GM18507 (cell line): ENCODE measurements around the gene WDR83.
"Not testable (repeated sequence)": the region's sequence is repeated elsewhere in the genome, so short reads cannot be mapped to it uniquely, and the experiment has no call there.

Source experiments
- DNase-seq: peaks from one replicate; pipeline ENCODE4 v3.0.0; 2011; ENCODE audit warnings: low read depth; ENCODE audit not compliant: insufficient read length; ENCODE audit errors: extremely low spot score
- FAIRE-seq: peaks from 2 replicates; lab custom pipeline; 2011; peaks lifted over from hg19 to GRCh38; lab: Jason Lieb, UNC

The WDR83 gene

DNA sequence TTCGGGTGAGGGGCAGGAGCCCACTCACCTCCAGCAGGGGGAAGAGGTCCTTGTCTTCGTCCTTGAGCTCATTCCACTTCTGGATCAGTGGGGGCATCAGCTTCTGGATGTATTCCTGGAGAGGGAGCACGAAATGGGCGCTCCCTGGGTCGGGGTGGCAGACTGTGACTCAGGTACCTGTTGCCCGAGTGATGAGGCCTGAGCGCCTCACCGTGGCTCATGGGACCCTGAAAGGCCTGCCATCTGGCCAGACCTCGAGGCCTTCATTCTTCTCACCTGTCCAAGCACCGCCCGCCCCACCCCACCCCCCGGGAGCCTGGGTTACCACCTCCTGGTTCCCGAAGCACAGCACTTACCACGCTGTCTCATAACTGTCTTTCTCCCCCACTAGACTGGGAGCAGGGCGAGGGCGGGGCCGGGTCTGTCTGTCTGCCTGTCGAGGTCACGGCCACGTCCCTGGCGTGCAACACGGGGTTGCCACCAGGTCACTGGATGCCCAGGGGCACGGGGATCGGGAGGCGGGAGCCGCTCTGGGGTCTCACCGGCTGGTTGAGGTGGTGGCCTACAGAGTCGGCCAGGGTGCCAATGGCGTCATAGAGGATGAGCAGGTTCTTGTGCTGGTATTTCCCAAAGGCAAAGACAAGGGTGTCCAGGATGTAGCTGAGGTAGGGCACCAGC lies 39.2 kb downstream of the WDR83 start:
- DNase-seq (no peak), FAIRE-seq (no peak)

GRCh38 chr19:12706332-12706718 lies 39.7 kb downstream of the WDR83 start:
- DNase-seq (no peak), FAIRE-seq (no peak)

DNA sequence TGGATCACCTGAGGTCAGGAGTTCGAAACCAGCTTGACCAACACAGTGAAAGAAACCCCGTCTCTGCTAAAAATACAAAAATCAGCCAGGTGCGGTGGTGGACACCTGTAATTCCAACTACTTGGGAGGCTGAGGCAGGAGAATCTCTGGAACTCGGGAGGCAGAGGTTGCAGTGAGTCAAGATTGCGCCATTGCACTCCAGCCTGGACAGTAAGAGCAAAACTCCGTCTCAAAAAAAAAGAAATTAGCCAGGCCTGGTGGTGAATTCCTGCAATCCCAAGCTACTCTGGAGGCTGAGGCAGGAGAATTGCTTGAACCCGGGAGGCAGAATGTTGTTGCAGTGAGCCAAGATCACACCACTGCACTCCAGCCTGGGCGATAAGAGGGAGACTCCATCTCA lies 42.0 kb downstream of the WDR83 start:
- DNase-seq: no peak
- FAIRE-seq: no peak

DNA sequence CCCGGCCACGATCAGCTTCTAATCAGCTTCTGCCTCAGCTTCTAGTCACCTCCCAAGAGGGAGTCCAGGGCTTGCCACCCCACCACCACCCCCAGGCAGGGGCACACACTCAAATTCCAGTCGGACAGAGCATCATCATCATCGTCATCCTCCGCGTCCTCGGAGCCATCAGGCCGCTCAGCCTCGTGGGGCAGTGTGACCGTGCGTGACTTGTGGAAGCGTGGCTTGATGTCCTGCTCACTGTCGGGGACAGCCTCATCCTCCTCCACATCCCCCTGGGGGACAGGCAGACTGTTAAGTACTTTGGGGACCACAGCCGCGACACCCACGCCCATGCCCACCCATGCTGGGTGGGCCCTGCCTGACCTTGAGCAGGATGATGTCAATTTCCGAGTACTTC lies 44.6 kb downstream of the WDR83 start:
- FAIRE-seq (no peak), DNase-seq (no peak)

- not testable (repeated sequence) for DNase-seq, FAIRE-seq
Observed at GRCh38 chr19:12712077-12712476, 45.5 kb downstream of the WDR83 start.

DNA sequence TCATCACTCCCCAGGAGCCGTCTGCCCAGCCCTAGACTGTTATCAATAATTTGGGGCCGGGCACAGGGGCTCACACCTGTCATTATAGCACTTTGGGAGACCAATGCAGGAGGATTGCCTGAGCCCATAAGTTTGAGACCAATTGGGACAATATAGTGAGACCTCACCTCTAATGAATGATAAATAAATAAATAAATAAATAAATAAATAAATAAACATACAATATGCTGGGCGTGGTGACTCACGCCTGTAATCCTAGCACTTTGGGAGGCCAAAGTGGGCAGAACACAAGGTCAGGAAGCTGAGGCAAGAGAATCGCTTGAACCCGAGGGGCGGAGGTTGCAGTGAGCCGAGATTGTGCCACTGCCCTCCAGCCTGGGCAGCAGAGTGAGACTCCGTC lies 46.7 kb downstream of the WDR83 start:
- DNase-seq, FAIRE-seq: not testable (repeated sequence)

GRCh38 chr19:12715102-12715501 lies 48.5 kb downstream of the WDR83 start:
- DNase-seq: no peak
- no peak for FAIRE-seq

DNA sequence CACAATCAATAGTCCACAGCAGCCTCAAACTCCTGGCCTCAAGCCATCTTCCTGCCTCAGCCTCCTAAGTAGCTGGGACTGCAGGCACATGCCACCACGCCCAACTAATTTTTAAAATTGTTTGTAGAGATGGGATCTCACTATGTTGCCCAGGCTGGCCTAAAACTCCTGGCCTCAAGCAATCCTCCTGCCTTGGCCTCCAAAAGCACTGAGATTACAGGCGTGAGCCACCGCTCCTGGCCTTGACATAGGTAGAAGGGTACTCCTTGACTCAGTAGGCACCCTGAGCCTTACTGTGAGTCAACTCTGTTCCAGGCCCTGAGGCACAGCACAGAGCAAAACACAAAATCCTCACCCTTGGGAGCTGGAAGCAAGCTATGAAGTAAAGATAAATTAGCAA lies 49.3 kb downstream of the WDR83 start:
- DNase-seq (no peak), FAIRE-seq (no peak)

- FAIRE-seq: no peak
- no peak for DNase-seq
Observed at GRCh38 chr19:12720296-12720695, 53.7 kb downstream of the WDR83 start.

GRCh38 chr19:12720851-12721655 lies 54.4 kb downstream of the WDR83 start:
- FAIRE-seq: no peak

DNA sequence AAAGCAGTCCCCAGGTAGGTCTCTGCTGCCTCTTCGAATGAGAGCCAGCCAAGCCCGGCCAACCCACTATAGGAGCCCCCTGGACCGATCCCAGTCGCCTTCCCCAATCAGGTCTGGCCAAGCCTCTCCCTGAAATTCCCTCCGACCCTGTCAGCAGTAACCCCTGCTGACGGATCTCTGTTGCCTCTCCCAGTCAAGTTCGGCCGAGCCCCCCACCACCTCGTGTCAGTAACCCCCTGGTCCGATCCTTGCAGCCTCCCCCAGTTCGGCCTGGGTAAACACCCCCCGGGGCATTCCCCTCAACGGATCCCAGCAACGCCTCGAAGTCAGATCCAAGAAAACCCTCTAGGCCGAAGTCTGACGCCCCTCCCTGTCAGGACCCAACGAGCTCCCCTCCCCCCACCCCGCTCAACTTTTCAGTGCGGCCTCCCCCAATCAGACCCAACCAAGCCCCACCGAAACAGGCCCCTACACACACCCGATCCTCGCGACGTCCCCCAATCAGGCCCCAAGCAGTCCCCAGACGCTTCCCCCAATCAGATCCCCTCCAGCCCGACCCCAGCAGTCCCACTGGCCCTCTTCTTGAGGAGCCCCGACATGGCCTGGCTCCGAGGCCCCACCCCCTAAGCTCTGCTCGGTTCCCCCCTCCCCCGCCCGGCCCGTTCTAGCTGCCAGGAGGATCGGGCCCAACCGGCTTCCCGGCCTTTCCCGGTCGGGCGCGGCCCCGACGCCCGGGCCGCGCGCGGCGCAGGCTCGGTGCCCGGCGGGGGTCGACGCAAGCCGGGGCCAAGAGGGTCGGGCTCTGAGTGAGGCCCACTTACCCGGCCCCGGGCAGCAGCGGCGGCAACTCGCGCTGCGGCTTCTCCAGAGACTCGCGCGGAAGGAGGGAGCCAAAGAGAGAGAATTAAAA lies 55.3 kb downstream of the WDR83 start:
- FAIRE-seq: no peak
- DNase-seq: peak; percentile 63

More at GRCh38 chr19:12720851-12721655, 54.4 kb downstream of the WDR83 start:
- no peak for DNase-seq

DNA sequence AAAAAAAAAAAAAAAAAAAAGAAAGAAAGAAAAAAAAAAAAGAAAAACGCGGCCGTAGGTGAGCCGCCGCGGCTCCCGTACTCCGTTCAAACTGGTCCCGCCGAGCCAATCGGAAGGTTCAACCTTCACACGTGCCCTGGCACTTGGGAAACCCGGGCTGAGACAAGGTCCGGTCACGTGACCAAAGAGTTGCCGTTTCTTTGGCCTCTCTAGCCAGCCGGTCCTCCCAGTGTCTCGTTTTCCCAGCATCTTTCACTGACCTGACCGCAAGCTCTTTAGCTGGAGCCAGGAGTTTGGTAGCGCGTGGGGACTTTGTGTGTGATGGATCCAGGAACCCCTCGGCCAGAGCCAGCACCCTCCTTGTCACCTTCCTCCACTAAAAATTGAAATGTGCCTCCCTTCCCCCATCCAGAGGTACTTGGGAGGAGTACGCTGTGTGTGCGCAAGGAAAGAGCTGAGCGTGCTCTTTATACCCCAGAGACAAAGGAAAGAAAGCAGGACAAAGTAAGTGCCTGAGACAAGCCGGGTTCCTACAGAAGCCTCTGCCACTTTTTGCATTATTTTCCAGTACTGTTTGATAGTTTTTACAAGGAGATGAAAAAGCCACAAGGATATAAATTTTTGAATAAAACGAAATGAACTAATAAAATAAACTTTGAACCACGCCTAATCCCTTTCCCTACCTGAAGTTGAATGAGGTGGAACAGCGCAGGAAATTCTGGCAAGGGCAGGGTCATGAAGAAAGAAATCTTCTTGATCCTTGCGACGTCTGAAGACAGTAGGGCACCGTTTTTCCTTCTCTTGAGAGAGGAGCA lies 56.2 kb downstream of the WDR83 start:
- DNase-seq: peak; percentile 96
- peak; percentile 97 for FAIRE-seq

DNA sequence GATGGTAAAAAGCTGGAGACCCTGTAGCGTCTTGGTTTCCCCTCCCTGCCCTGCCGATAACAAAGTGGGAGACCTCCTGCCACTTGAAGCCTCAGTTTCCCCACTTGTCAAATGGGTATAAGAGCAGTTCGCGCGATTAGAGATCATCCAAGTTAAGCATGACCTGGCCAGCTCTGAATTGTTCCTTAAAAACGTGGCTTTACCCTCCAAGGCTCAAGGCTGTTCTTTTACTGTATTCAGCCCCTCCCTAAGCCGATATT lies 56.7 kb downstream of the WDR83 start:
- FAIRE-seq: no peak
- DNase-seq: no peak

DNA sequence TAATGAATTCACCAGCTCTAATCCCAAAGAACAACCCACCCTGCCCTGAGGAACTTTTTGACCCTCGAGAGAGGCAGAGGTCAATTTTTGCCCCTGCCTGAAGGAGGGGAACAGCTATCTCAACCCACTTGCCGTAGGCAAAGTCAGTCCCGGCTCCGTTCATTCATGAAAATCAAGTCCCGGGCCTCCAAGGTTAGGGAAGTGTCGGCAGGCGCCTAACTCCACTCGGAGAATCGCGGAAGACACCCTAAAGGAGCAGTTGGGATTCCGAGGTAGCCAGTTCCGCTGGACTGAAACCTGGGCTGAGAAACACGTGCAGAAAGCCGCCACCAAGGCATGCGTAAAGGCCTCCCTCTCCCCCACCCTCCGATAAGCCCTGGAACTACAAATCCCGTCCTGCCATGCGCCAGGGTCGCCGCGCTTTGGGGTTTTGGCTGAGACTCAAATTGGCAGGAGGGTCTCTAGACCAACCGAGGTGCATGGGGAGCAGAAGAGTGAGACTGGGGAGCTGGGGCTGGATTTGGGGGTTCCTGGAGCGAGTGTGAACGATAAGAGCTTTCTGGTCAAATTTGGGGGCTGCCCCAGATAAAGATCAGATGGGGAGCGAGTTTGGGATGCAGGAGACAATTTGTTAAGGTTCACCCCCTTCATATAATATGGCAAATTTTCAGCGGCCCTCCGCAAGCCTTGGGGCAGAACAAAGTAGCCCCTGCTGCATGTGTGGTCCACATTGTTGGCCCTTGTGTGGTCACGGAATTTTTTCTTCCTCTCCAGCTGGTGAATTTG lies 57.2 kb downstream of the WDR83 start, which contains the start of gene TNPO2:
Gene TNPO2 (minus strand): TSS at position 292 of the 786 bp plus-strand sequence. CDS start 2,955 bp downstream, outside the sequence.
- no peak for DNase-seq
- FAIRE-seq: peak; percentile 90
